GM23338 (cell line): ENCODE results near the gene ANAPC2.

Experiments
- POLR2AphosphoS5 ChIP-seq: IDR thresholded peaks from 2 replicates; pipeline ENCODE4 v1.6.1; 2016; ENCODE audit warnings: antibody characterized with exemption, low read depth
- TF ChIP-seq, protein P1 (sequence below), 2 experiments: fragments of 200-600 bp in 1 of 2; sonication (generic) in 1 of 2; conservative IDR thresholded peaks; 2 replicates each; pipeline versions ENCODE4 v1.5.1 to v1.6.1; 2016 to 2017; ENCODE audit warnings: antibody characterized with exemption in 2 of 2, low read depth in 2 of 2, mild to moderate bottlenecking in 2 of 2, moderate library complexity in 1 of 2

DNA sequence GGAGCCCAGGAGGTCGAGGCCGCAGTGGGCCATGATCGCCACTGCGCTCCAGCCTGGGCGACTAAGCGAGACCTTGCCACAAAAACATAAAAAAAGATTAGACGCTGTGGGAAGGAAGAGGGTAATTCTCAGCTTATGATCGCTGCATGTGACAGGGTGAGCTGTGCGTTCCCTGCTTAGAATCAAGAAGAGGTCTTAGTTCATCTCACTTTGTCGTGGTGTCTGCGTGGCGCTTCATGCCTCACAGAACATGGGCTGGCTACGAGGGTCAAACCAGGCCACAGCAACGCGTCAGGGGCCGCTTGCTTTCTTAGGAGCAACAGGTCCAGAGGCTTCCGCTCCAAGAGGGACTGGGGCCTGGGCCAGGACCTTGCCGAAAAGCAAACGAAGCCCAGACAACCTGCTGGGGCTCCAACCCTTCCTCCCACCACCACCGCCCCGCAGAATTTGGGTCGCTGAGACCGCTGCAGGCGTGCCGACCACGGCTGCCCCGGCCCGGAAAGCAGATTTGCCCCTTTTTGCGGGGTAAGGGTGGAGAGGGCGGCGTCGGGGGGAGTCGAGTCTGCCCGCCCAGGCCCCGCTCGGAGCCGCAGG, 59.4 kb downstream of the ANAPC2 start:
- TF ChIP-seq, protein P1, sequence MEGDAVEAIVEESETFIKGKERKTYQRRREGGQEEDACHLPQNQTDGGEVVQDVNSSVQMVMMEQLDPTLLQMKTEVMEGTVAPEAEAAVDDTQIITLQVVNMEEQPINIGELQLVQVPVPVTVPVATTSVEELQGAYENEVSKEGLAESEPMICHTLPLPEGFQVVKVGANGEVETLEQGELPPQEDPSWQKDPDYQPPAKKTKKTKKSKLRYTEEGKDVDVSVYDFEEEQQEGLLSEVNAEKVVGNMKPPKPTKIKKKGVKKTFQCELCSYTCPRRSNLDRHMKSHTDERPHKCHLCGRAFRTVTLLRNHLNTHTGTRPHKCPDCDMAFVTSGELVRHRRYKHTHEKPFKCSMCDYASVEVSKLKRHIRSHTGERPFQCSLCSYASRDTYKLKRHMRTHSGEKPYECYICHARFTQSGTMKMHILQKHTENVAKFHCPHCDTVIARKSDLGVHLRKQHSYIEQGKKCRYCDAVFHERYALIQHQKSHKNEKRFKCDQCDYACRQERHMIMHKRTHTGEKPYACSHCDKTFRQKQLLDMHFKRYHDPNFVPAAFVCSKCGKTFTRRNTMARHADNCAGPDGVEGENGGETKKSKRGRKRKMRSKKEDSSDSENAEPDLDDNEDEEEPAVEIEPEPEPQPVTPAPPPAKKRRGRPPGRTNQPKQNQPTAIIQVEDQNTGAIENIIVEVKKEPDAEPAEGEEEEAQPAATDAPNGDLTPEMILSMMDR (conservative IDR thresholded peaks at IDR 0.05; ENCODE audit: low read depth in 2 of 2) = no peak
- no peak for TF ChIP-seq POLR2AphosphoS5
